CD4-positive, alpha-beta T cell treated with Interleukin-17A for 4 hours (primary cell): Measurements from ENCODE around the gene ZC3H15.

ENCODE experiments used
- DNase-seq: peaks from one replicate; pipeline ENCODE4 v3.0.0-alpha.2; 2020; ENCODE audit warnings: mixed read lengths

ZC3H15 gene

GRCh38 chr2:186544255-186544675 lies 58.2 kb downstream of the ZC3H15 start:
- DNase-seq, result no peak

DNA sequence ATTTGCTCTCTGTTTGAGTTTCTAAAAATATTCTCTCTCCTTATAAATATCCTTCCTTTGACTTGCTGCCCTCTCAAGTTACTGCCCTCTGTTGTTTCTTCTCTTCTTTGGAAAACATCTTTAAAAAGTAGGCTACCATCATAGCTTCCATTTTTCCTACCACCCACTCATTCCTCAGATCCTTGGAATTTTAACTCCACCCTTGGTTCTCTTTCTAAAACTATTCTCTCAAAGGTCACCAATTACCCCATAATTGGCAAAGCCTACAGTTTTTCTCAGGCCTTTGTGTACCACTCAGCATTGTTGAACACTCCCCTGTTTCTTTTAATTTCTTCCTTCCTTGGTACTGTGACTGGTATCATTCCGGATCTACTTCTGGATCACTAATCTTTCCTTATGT lies 60.8 kb downstream of the ZC3H15 start:
- no peak for DNase-seq

DNA sequence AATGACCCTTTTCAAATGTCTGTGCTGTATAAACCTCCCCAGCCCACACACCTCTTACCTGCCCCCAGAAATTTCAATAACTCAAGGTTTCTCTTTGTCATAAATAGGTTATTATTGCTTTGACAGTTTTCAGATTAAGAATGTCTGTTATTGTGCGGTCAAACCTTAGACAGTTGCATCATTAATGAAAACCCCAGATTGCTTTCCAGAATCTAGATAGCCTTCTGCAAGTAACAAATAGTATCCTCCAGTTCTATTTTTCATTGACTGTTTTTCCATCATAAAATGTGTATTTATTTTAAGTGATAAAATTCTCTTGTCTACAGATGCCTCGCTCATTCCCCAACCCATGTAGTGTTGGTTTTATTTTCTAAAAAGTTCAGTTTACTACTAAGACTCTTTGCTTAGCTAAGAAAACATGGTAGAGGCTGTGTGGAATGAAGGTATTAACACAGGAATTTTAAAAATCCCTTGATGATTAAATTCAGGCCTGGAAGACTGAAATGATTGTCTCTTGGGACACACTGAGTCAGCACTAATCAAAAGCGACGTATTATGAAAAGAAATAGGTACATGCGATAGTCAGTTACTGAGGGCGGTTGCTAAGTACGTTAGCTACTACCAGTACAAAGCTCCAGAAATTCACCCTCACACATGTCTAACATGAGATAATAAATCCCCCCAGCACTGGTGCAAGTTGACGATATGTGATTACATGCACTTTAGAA lies 65.4 kb downstream of the ZC3H15 start:
- no peak for DNase-seq

DNA sequence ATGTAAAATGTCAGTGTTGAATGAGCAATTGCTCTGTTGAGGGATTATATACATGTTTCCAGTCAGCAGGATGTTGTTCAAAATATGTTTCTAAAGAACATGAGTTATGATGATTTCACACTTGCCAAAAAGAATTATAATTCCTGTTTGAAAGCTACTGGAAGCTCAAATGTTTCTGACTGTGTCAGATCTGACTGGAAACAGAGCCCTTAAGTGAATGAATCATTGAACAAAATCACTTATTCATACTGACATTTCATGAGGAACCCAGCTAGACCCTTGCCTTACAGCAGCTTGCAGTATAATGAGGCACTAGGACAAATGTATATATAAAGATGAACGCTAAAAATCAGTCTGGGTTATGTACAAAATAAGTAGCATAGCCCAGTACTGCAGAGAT lies 68.4 kb downstream of the ZC3H15 start:
- DNase-seq, result no peak

DNA sequence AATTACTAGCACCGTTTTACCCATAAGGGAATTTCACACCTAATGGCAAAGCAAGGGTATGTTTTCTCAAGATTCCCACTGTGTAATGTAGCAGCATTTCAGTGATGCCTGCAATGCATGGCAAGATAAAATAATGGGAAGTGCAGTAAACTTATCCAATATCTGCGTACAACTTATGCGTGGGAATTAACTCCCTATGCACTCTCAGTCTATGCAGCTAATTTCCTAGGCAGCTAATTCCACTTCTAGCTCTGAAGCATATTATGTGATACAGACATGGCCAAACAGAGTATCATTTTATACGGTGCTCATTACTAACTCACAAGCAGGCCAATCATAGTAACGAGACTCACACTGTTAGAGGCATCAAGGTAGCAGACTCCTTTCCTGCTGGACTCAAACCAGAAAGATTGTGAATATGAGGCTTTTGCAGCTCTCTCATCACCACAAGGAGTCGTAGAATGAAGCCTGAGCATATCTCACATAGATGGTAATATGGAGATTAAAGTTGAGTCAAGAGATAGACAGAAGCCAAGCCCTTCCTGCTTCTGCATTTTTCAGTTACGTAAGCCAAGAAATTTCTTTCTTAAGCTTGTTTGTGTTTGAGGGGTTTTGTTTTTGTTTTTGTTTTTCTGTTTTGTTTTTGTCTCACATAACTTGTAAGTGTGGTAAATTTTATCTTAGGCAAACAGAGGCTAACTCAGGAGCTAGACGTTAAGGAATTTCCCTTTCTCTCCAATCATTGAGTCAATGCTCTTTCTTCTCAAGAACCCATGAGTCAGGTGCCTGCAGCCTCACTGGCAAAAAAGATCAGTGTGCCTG lies 69.0 kb downstream of the ZC3H15 start:
- no peak for DNase-seq

GRCh38 chr2:186558512-186559276 lies 72.6 kb downstream of the ZC3H15 start:
- DNase-seq, result no peak
